Naive thymus-derived CD8-positive, alpha-beta T cell (primary cell): ENCODE results near the gene RASSF4. TPM values are rescaled to one million over a fixed set of nuclear protein-coding genes. Genes with fewer than 3 reads are reported as not detected.

Experiments used
- ATAC-seq, 2 donors: fragments of 150-1000 bp; cut with Tn5 transposase in 1 of 2; sonication (Bioruptor Pico), chemical (Tn5 transposase) in 1 of 2; 1 replicate in 1 of 2; 2 replicates in 1 of 2; pipeline ENCODE4 v1.10.0; 2021; ENCODE audit warnings: mild to moderate bottlenecking in 2 of 2, moderate library complexity in 2 of 2
- POLR2A ChIA-PET: fragments of 350-600 bp; sonication (Branson Sonifier 250); formaldehyde crosslinking; loops from one replicate; lab custom pipeline; 2021; ENCODE audit warnings: antibody characterized with exemption; lab: Charles Lee
- DNase-seq, 10 donors: peaks; one replicate each; pipeline versions ENCODE4 v3.0.0 to v3.0.0-alpha.2; 2020 to 2022
- H3K27ac Mint-ChIP-seq, 10 donors: one replicate each; pipeline ENCODE4 v1.8.0; 2020 to 2022; ENCODE audit warnings: mild to moderate bottlenecking in 10 of 10, mixed read lengths in 10 of 10, moderate library complexity in 4 of 10, inconsistent platforms in 1 of 10
- H3K27me3 Mint-ChIP-seq, 5 donors: one replicate each; pipeline ENCODE4 v1.8.0; 2021 to 2022; ENCODE audit warnings: mixed read lengths in 5 of 5
- H3K36me3 Mint-ChIP-seq, 3 donors: one replicate each; pipeline ENCODE4 v1.8.0; 2020 to 2022; ENCODE audit warnings: mixed read lengths in 3 of 3, mild to moderate bottlenecking in 2 of 3, inconsistent platforms in 1 of 3
- H3K4me1 Mint-ChIP-seq, 4 donors: one replicate each; pipeline ENCODE4 v1.8.0; 2021 to 2022; ENCODE audit warnings: mixed read lengths in 4 of 4
- H3K4me3 Mint-ChIP-seq, 10 donors: one replicate each; pipeline ENCODE4 v1.8.0; 2020 to 2022; ENCODE audit warnings: mild to moderate bottlenecking in 10 of 10, mixed read lengths in 10 of 10, moderate library complexity in 6 of 10, inconsistent platforms in 1 of 10
- H3K9me3 Mint-ChIP-seq, 9 donors: one replicate each; pipeline ENCODE4 v1.8.0; 2020 to 2022; ENCODE audit warnings: mixed read lengths in 9 of 9, mild to moderate bottlenecking in 3 of 9, inconsistent platforms in 1 of 9, moderate library complexity in 1 of 9
- polyA plus RNA-seq, 3 donors: library from polyadenylated mRNA; unstranded; fragments of 300-500 nt; fragmentation: Illumina TruSeq; gene quantifications; one replicate each; pipeline ENCODE4 v1.2.3, GENCODE V29; 2021
- total RNA-seq, 8 experiments: library from RNA in 2 of 8; stranded (reverse) in 2 of 8; gene quantifications; one replicate each; pipeline ENCODE4 v1.2.3 and lab custom pipeline; 2021 to 2026

Gene RASSF4
- total and polyA plus RNA-seq, 5 experiments from 2014 or later: 0.40 to 1.8 (median 1.0) TPM

DNA sequence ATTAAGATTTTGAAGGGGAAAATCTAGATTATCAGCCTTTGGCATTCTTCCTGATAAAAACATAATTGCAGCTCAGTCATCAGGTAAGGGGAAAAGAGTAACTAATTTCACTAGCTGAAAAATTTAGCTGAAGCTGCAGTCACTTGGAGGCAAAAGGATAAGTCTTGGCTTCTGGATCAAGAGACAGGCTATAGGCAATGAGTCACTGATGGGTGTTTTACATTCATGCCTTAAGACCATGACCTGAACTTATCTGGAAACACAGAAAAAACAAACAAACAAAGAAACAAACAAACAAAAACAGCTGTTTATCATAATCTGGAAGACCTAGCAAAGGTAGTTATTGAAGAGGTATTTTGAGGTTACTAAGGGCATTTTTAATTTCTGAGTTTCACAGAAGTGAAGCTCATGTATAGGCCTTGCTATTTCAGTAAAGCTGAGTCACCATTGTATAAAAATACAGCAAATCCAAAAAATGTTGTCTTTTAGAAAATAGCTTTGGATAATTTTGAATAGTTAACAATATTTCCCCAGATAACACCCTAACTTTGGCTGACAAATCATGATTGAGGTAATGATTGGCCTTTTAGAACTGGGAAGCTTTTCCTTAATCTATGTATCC lies 81.4 kb downstream of the RASSF4 start:
- Mint-ChIP-seq H3K27me3 (peaks cover 0 to 24% (median 3%) of the 10 kb centered on the region in 5 donors), H3K9me3 (no peaks in the 10 kb centered on the region), H3K4me1 (peaks cover 0 to 2% (median 0%) of the 10 kb centered on the region in 4 donors), H3K36me3 (no peaks in the 10 kb centered on the region), H3K27ac (no peak overlapping the region), H3K4me3 (no peak overlapping the region)
- DNase-seq (no peak), ATAC-seq (no peak)
- POLR2A ChIA-PET: no interaction called here

GRCh38 chr10:45044290-45044689 lies 84.7 kb downstream of the RASSF4 start:
- Mint-ChIP-seq H3K9me3 (peaks cover 1 to 16% (median 9%) of the 10 kb centered on the region in 9 donors), H3K27ac (no peak overlapping the region), H3K27me3 (peaks cover 0 to 3% (median 0%) of the 10 kb centered on the region in 5 donors), H3K4me1 (peaks cover 0 to 2% (median 0%) of the 10 kb centered on the region in 4 donors), H3K4me3 (no peak overlapping the region), H3K36me3 (peaks cover 0 to 6% (median 5%) of the 10 kb centered on the region in 3 donors)
- POLR2A ChIA-PET: no interaction called here
- ATAC-seq (no peak), DNase-seq (no peak)

Other genes with a start within 250 kb of the RASSF4 start
- gene TMEM72, start 48.5 kb upstream of the RASSF4 start, total RNA-seq: not detected
- gene TMEM72, start 48.5 kb upstream of the RASSF4 start, polyA plus RNA-seq: not detected
- not detected for gene DEPP1, start 19.0 kb downstream of the RASSF4 start, total RNA-seq
- gene DEPP1, start 19.0 kb downstream of the RASSF4 start, polyA plus RNA-seq: not detected
- 10 to 100 TPM; 46.3 to 47.0 TPM for gene ZNF22, start 41.1 kb downstream of the RASSF4 start, total RNA-seq
- gene ZNF22, start 41.1 kb downstream of the RASSF4 start, polyA plus RNA-seq: 10 to 100 TPM; 54.1 to 62.3 (median 58.7) TPM